SK-N-SH (cell line): ENCODE measurements around the gene RGS6. TPM values are rescaled to one million over a fixed set of nuclear protein-coding genes. Genes with fewer than 3 reads are reported as not detected.

Experiments used
- CTCF ChIA-PET: fragments of 300-600, 350-600 bp; formaldehyde crosslinking; extraction: SDS; loops from one replicate; lab custom pipeline; 2021; lab: Yijun Ruan, JAX
- POLR2A ChIA-PET: fragments of 350-600 bp; sonication (Branson Sonifier 250); formaldehyde crosslinking; extraction: SDS; loops from one replicate; lab custom pipeline; 2020; ENCODE audit warnings: antibody characterized with exemption, inconsistent platforms; lab: Yijun Ruan, JAX
- DNase-seq: peaks from one replicate; pipeline ENCODE4 v3.0.0; 2012
- H2AFZ ChIP-seq: fragments of 200-600 bp; sonication (generic); 2 replicates; pipeline ENCODE4 v1.8.1; 2016; ENCODE audit warnings: antibody characterized with exemption, mild to moderate bottlenecking, low read depth
- H3F3A ChIP-seq: fragments of 200-600 bp; sonication (generic); replicated peaks from 2 replicates; pipeline ENCODE3; 2016; ENCODE audit warnings: antibody characterized with exemption, mild to moderate bottlenecking; ENCODE audit not compliant: insufficient read depth
- H3K27ac ChIP-seq, 2 experiments: fragments of 200-500 bp in 1 of 2; fragments of 200-600 bp in 1 of 2; sonication (Bioruptor generic) in 1 of 2; sonication (generic), shearing (Covaris generic) in 1 of 2; 2 replicates each; pipeline versions ENCODE4 v1.5.1 to v1.6.1; 2014 to 2016; ENCODE audit warnings: low read depth in 2 of 2, inconsistent platforms in 1 of 2, low read length in 1 of 2, mild to moderate bottlenecking in 1 of 2, mixed read lengths in 1 of 2
- H3K27me3 ChIP-seq: fragments of 200-600 bp; sonication (generic), shearing (Covaris generic); 2 replicates; pipeline ENCODE4 v1.6.1; 2016; ENCODE audit warnings: mixed run types; ENCODE audit not compliant: insufficient read depth
- H3K36me3 ChIP-seq, 2 experiments: fragments of 200-500 bp in 1 of 2; fragments of 200-600 bp in 1 of 2; sonication (Bioruptor generic) in 1 of 2; sonication (generic) in 1 of 2; replicated peaks in 1 of 2; 2 replicates each; pipeline versions ENCODE3 to v1.5.1; 2014 to 2016; ENCODE audit warnings: low read length in 1 of 2, mild to moderate bottlenecking in 1 of 2; ENCODE audit not compliant: insufficient read depth in 2 of 2, control insufficient read depth in 1 of 2
- H3K4me1 ChIP-seq, 2 experiments: fragments of 200-500 bp in 1 of 2; fragments of 200-600 bp in 1 of 2; sonication (Bioruptor generic) in 1 of 2; sonication (generic), shearing (Covaris generic) in 1 of 2; 2 replicates each; pipeline versions ENCODE4 v1.5.1 to v1.6.1; 2014 to 2016; ENCODE audit warnings: low read depth in 1 of 2, low read length in 1 of 2, mixed run types in 1 of 2; ENCODE audit not compliant: insufficient read depth in 2 of 2, control insufficient read depth in 1 of 2
- H3K4me2 ChIP-seq: fragments of 200-600 bp; sonication (generic), shearing (Covaris generic); 2 replicates; pipeline ENCODE4 v1.6.1; 2017; ENCODE audit warnings: mixed run types
- H3K4me3 ChIP-seq, 2 experiments: fragments of 200-500 bp in 1 of 2; fragments of 200-600 bp in 1 of 2; sonication (Bioruptor generic) in 1 of 2; sonication (generic), shearing (Covaris generic) in 1 of 2; 2 replicates each; pipeline versions ENCODE4 v1.5.1 to v1.8.1; 2014 to 2016; ENCODE audit warnings: low read depth in 2 of 2, inconsistent platforms in 1 of 2, low read length in 1 of 2, mild to moderate bottlenecking in 1 of 2, mixed read lengths in 1 of 2, moderate library complexity in 1 of 2
- H3K79me2 ChIP-seq: fragments of 200-600 bp; sonication (generic); 2 replicates; pipeline ENCODE4 v1.8.1; 2017; ENCODE audit warnings: mild to moderate bottlenecking; ENCODE audit not compliant: insufficient read depth
- H3K9ac ChIP-seq: fragments of 200-600 bp; sonication (generic); 2 replicates; pipeline ENCODE4 v1.6.1; 2017; ENCODE audit warnings: mixed run types
- H3K9me2 ChIP-seq: fragments of 200-600 bp; sonication (generic); 2 replicates; pipeline ENCODE4 v1.6.1; 2017; ENCODE audit warnings: mixed run types
- H3K9me3 ChIP-seq: fragments of 200-600 bp; sonication (generic); 2 replicates; pipeline ENCODE4 v1.6.1; 2017; ENCODE audit warnings: mixed run types, mild to moderate bottlenecking, moderate library complexity
- H4K20me1 ChIP-seq: fragments of 200-600 bp; sonication (generic); 2 replicates; pipeline ENCODE4 v1.6.1; 2017; ENCODE audit warnings: mild to moderate bottlenecking, mixed run types; ENCODE audit not compliant: insufficient read depth
- CHD2 ChIP-seq: fragments of 150-350 bp; IDR thresholded peaks from 2 replicates; pipeline ENCODE4 v1.6.1; 2018; ENCODE audit warnings: low read length; ENCODE audit not compliant: partially characterized antibody
- ELF1 ChIP-seq: IDR thresholded peaks from 2 replicates; pipeline ENCODE4 v1.4.0; 2012
- EZH2phosphoT487 ChIP-seq: fragments of 200-600 bp; sonication (generic); IDR thresholded peaks from 2 replicates; pipeline ENCODE4 v1.6.1; 2017; ENCODE audit warnings: low read depth, mixed run types, mild to moderate bottlenecking, antibody characterized with exemption, moderate library complexity, borderline replicate concordance
- FOXJ3 ChIP-seq: sonication (generic); formaldehyde crosslinking; IDR thresholded peaks from 2 replicates; pipeline ENCODE4 v1.5.1; 2020; ENCODE audit warnings: mild to moderate bottlenecking, missing genetic modification reagents
- GABPA ChIP-seq: IDR thresholded peaks from 2 replicates; pipeline ENCODE4 v1.4.0; 2012; ENCODE audit warnings: low read depth, mild to moderate bottlenecking
- MEF2A ChIP-seq: IDR thresholded peaks from 2 replicates; pipeline ENCODE4 v1.4.0; 2012; ENCODE audit warnings: low read depth, borderline replicate concordance
- MXI1 ChIP-seq: IDR thresholded peaks from 2 replicates; pipeline ENCODE4 v1.6.1; 2012; ENCODE audit warnings: mild to moderate bottlenecking, low read depth, low read length, improper control_type of control experiment
- NFIC ChIP-seq: IDR thresholded peaks from 2 replicates; pipeline ENCODE4 v1.4.0; 2012; ENCODE audit warnings: borderline replicate concordance
- NRF1 ChIP-seq: IDR thresholded peaks from 2 replicates; pipeline ENCODE4 v1.6.1; 2012; ENCODE audit warnings: low read depth, mild to moderate bottlenecking, low read length
- POLR2AphosphoS5 ChIP-seq: IDR thresholded peaks from 2 replicates; pipeline ENCODE4 v1.6.1; 2012; ENCODE audit warnings: low read depth, low read length
- RFX5 ChIP-seq: IDR thresholded peaks from 2 replicates; pipeline ENCODE4 v1.6.1; 2012; ENCODE audit warnings: mild to moderate bottlenecking, improper control_type of control experiment, low read length
- RXRA ChIP-seq: IDR thresholded peaks from 2 replicates; pipeline ENCODE4 v1.4.0; 2012; ENCODE audit warnings: low read depth, mild to moderate bottlenecking, borderline replicate concordance
- SIN3A ChIP-seq: IDR thresholded peaks from 2 replicates; pipeline ENCODE4 v1.6.1; 2012; ENCODE audit warnings: low read depth, mild to moderate bottlenecking, low read length, moderate library complexity, borderline replicate concordance
- SMC3 ChIP-seq: IDR thresholded peaks from 2 replicates; pipeline ENCODE4 v1.6.1; 2012; ENCODE audit warnings: low read depth, low read length, improper control_type of control experiment
- TCF12 ChIP-seq: IDR thresholded peaks from 2 replicates; pipeline ENCODE4 v1.4.0; 2012
- TEAD4 ChIP-seq: IDR thresholded peaks from 2 replicates; pipeline ENCODE4 v1.4.0; 2012; ENCODE audit warnings: mild to moderate bottlenecking, borderline replicate concordance; ENCODE audit not compliant: insufficient read depth
- YY1 ChIP-seq: IDR thresholded peaks from 2 replicates; pipeline ENCODE4 v1.4.0; 2012; ENCODE audit warnings: low read depth, mild to moderate bottlenecking
- WGBS: methylation state at CpG from one replicate; pipeline ENCODE4 v1.1.6; 2017; ENCODE audit warnings: low lambda C conversion rate; 5-methylcytosine and 5-hydroxymethylcytosine counted together
- polyA plus RNA-seq, 3 experiments: library from polyadenylated mRNA; depleted of rRNA; stranded (reverse); fragments of >200 nt; gene quantifications; 2 replicates each; pipeline ENCODE4 v1.2.3, GENCODE V29; 2012
- TF ChIP-seq, protein P1 (sequence below): IDR thresholded peaks from 2 replicates; pipeline ENCODE4 v1.4.0; 2012; ENCODE audit warnings: low read depth, borderline replicate concordance
- TF ChIP-seq, protein P2 (sequence below): fragments of 150-350 bp; IDR thresholded peaks from 2 replicates; pipeline ENCODE4 v1.6.1; 2017; ENCODE audit warnings: antibody characterized with exemption, low read length, low read depth, borderline replicate concordance

The RGS6 gene
- polyA plus RNA-seq, 1 of the 3 experiments (the other 2 are of a cell fraction): not detected

DNA sequence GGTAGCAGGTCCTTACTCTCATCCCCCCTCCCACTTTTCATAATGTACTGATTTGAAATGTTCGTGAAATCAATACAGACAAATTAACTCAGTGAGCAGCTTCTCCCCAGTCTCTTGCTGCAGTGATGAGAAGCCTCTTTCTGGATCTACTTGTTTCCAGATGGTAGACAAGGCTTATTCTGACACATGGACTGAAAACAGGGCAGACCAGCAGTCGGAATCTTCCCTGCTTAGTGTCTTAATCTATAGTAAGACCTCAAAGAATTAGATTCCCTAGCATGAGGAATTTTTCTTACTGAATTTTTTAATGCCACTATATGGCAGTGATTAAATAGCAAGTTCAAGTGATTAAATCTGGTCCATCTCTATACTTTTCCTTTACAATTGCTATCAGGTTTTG, 120.1 kb downstream of the RGS6 start:
- CTCF ChIA-PET: no interaction called here

DNA sequence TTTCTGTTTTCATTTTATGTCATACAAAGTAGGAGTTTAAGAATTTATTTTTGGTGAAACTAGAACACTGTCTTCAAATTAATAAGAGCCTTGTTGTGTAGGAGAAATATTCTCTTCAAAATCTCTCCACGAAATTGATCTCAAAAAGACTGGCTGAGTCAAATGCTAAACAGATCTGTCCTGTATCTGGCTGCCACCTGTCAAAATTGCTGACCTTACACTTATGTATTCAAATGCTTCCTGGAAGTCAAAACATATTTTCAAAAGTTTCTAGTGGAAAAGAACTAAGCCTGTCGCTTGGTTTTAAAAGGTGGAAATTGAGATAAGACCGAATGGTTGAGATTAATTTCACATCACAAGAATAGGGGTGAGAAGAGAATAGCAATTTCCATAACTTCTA, 121.4 kb downstream of the RGS6 start:
- CTCF ChIA-PET: no interaction called here
- no peak overlapping the region for H3K27ac ChIP-seq
- WGBS: 0% methylated on average over 3 of the region's 3 CpGs
- H3K9me2 ChIP-seq: no peaks in the 10 kb centered on the region
- H3K79me2 ChIP-seq: no peaks in the 10 kb centered on the region
- no peaks in the 10 kb centered on the region for H3F3A ChIP-seq
- POLR2A ChIA-PET: no interaction called here
- H2AFZ ChIP-seq: no peak overlapping the region
- TF ChIP-seq ELF1 (no peak), SMC3 (no peak), TEAD4 (no peak), CHD2 (no peak), RXRA (no peak), TCF12 (no peak), NFIC (no peak), EZH2phosphoT487 (no peak), POLR2AphosphoS5 (no peak), NRF1 (no peak), MEF2A (no peak), MXI1 (no peak), RFX5 (no peak), GABPA (no peak), FOXJ3 (CRISPR knock-in tag) (no peak)
- TF ChIP-seq, protein P1, sequence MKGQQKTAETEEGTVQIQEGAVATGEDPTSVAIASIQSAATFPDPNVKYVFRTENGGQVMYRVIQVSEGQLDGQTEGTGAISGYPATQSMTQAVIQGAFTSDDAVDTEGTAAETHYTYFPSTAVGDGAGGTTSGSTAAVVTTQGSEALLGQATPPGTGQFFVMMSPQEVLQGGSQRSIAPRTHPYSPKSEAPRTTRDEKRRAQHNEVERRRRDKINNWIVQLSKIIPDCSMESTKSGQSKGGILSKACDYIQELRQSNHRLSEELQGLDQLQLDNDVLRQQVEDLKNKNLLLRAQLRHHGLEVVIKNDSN: no peak
- TF ChIP-seq, protein P2, sequence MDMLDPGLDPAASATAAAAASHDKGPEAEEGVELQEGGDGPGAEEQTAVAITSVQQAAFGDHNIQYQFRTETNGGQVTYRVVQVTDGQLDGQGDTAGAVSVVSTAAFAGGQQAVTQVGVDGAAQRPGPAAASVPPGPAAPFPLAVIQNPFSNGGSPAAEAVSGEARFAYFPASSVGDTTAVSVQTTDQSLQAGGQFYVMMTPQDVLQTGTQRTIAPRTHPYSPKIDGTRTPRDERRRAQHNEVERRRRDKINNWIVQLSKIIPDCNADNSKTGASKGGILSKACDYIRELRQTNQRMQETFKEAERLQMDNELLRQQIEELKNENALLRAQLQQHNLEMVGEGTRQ: no peak
- H3K9ac ChIP-seq: no peak overlapping the region
- no peak overlapping the region for H3K4me3 ChIP-seq
- no peaks in the 10 kb centered on the region; the same call in 1 of the 2 replicates for H3K27me3 ChIP-seq
- no peak for DNase-seq
- H3K36me3 ChIP-seq: no peaks in the 10 kb centered on the region
- no peaks in the 10 kb centered on the region for H4K20me1 ChIP-seq
- H3K9me3 ChIP-seq: no peaks in the 10 kb centered on the region
- no peaks in the 10 kb centered on the region for H3K4me1 ChIP-seq
- H3K4me2 ChIP-seq: no peak overlapping the region

More for the DNA sequence above, 120.1 kb downstream of the RGS6 start:
- Histone ChIP-seq H3F3A (no peaks in the 10 kb centered on the region), H3K4me2 (no peak overlapping the region), H3K79me2 (no peaks in the 10 kb centered on the region), H3K9me2 (no peaks in the 10 kb centered on the region), H3K9ac (no peak overlapping the region), H3K36me3 (no peaks in the 10 kb centered on the region), H2AFZ (no peak overlapping the region), H4K20me1 (no peaks in the 10 kb centered on the region), H3K4me3 (no peak overlapping the region), H3K27ac (no peak overlapping the region), H3K27me3 (no peaks in the 10 kb centered on the region; the same call in 1 of the 2 replicates), H3K9me3 (no peaks in the 10 kb centered on the region), H3K4me1 (no peaks in the 10 kb centered on the region)
- POLR2A ChIA-PET: interaction anchor here (0.6 kb wide), 1 partner anchor 26 kb away, joined by 3 read pairs; no protein-coding TSS in a partner anchor
- no peak for DNase-seq
- 0% methylated on average over 2 of the region's 2 CpGs for WGBS
- TF ChIP-seq ELF1 (no peak), EZH2phosphoT487 (no peak), YY1 (no peak), RFX5 (no peak), SIN3A (no peak), GABPA (no peak), TCF12 (no peak)
- TF ChIP-seq, all 33 proteins: peak for 0
